Stimulated activated naive CD8-positive, alpha-beta T cell treated with anti-CD3 and anti-CD28 coated beads, Interleukin-15, amount 100 ng/mL, for 72 hours (primary cell): ENCODE measurements around the gene HPSE2.

Experiments
- ATAC-seq: fragments of 150-1000 bp; cut with Tn5 transposase; 2 replicates; pipeline ENCODE4 v1.10.0; 2021; ENCODE audit warnings: mild to moderate bottlenecking, moderate library complexity
- DNase-seq, 2 donors: peaks; one replicate each; pipeline ENCODE4 v3.0.0; 2021 to 2022
- H3K27ac Mint-ChIP-seq, 2 donors: one replicate each; pipeline ENCODE4 v1.8.0; 2022; ENCODE audit warnings: mild to moderate bottlenecking in 2 of 2, mixed read lengths in 2 of 2, moderate library complexity in 2 of 2
- H3K27me3 Mint-ChIP-seq: one replicate; pipeline ENCODE4 v1.8.0; 2022; ENCODE audit warnings: mixed read lengths
- H3K4me1 Mint-ChIP-seq: one replicate; pipeline ENCODE4 v1.8.0; 2022; ENCODE audit warnings: mild to moderate bottlenecking, mixed read lengths
- H3K4me3 Mint-ChIP-seq, 2 donors: one replicate each; pipeline ENCODE4 v1.8.0; 2022; ENCODE audit warnings: mild to moderate bottlenecking in 2 of 2, mixed read lengths in 2 of 2, moderate library complexity in 1 of 2
- H3K9me3 Mint-ChIP-seq, 2 donors: one replicate each; pipeline ENCODE4 v1.8.0; 2022; ENCODE audit warnings: mixed read lengths in 2 of 2

Gene HPSE2

GRCh38 chr10:98881789-98882188 is 353.9 kb downstream of the HPSE2 start:
- ATAC-seq (no peak), DNase-seq (no peak)
- no peaks in the 10 kb centered on the region for H3K9me3 Mint-ChIP-seq
- H3K27me3 Mint-ChIP-seq: no peaks in the 10 kb centered on the region
- no peaks in the 10 kb centered on the region for H3K4me1 Mint-ChIP-seq
- no peak overlapping the region for H3K4me3 Mint-ChIP-seq
- H3K27ac Mint-ChIP-seq: no peak overlapping the region

DNA sequence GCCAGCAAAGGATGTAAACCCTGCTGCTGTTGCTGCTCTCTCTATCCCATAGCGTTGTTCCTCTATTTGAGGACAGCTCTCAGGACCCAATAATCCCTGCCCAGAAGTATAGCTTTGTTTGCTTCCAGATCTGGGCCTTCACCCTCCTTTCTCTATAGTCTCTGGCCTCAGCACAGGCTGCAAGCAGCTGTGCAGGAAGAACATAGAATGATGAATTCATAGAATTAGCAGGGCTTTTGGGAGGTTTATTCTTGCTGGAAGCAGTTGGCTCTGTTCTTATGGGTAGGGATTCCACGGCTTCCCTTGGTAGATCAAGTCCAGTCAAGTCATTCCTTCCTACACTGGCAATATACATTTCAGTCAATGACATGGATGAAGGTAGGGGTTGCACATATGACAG is 354.7 kb downstream of the HPSE2 start:
- DNase-seq: no peak
- Mint-ChIP-seq H3K27me3 (no peaks in the 10 kb centered on the region), H3K9me3 (no peaks in the 10 kb centered on the region)

DNA sequence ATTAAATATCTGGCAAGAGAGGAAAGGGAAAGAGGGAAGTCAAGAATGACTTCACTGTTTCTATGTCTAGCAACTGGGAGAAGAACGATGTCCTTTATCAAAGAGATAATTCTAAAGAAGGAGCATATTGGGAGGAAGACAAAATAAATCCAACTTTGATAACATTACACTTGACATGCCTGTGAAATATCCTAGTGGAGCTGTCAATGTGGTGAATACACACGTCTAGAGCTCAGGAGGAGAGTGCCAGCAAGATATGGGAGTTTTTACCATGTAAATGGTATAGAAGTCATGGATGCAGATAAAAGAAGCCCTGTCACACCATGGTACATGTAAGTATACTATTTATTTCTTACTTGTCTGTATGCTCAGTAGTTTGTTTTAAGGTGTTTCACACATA is 356.7 kb downstream of the HPSE2 start:
- DNase-seq (no peak), ATAC-seq (no peak)
- Mint-ChIP-seq H3K27ac (no peak overlapping the region), H3K27me3 (peaks cover 8% of the 10 kb centered on the region), H3K4me3 (no peak overlapping the region), H3K9me3 (no peaks in the 10 kb centered on the region), H3K4me1 (no peaks in the 10 kb centered on the region)

More for the DNA sequence above, 354.7 kb downstream of the HPSE2 start:
- Mint-ChIP-seq H3K27ac (no peak overlapping the region), H3K4me1 (no peaks in the 10 kb centered on the region), H3K4me3 (no peak overlapping the region)
- no peak for ATAC-seq

DNA sequence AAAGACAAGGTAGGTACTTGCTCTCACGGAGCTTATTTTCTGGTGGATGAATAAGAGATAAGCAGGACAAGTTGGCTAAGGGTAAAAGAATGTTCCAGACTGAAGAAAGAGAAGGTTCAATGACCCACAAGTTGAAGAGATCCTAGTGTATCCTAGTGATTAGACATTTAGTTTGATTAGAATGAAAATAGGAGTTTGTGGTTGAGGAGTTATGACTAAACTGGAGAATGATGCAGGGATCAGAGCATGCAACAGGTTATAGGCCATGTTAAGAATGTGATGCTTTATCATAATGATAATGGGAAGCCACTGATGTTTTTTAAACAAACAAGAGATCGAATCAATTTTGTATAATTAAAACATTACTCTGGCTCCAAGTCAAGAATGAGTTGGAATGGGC is 357.2 kb downstream of the HPSE2 start:
- peaks cover 8% of the 10 kb centered on the region for H3K27me3 Mint-ChIP-seq
- no peak for ATAC-seq
- H3K9me3 Mint-ChIP-seq: no peaks in the 10 kb centered on the region
- H3K27ac Mint-ChIP-seq: no peak overlapping the region
- no peak overlapping the region for H3K4me3 Mint-ChIP-seq
- DNase-seq: no peak
- H3K4me1 Mint-ChIP-seq: no peaks in the 10 kb centered on the region

DNA sequence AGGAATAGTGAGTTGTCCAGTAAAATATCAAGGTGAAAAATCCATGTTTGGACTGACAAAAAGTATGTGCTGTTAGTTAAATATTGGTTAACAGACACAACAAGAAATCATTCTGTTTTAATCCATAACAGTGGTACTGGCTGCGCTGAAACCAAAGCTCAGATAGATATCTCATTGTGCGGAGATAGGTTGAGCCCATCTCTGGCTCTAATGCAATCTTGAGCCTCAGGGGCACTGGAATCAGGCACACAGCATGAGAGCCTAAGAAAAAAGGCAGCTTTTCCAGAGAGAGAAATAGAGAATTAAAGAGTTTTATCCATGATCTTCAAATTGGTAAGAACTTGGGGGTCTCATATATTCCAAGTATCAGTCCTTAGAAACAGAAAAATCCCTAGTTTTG is 373.7 kb downstream of the HPSE2 start:
- Mint-ChIP-seq H3K9me3 (peaks cover 5 to 7% of the 10 kb centered on the region in 2 donors), H3K4me3 (no peak overlapping the region), H3K27me3 (no peaks in the 10 kb centered on the region), H3K4me1 (no peaks in the 10 kb centered on the region), H3K27ac (no peak overlapping the region)
- no peak for ATAC-seq
- DNase-seq: no peak

DNA sequence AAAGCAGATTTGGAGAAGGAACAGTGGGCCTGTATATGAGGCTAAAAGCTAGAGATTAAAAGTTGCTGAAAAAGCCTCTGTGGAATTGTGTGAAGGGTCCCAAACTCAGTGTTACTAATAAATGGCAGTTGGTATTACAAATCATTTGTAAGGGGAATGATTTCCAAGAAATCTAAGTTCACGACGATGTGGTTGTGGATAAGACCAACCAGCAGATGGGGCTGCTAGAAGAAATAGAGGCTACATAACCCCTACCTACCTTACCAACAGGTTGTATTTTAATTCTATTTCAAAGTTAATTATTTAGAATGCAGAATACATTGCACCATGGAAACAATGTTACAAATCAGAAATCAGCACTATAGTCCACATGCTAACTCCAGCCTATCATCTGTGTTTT is 377.1 kb downstream of the HPSE2 start:
- Mint-ChIP-seq H3K4me3 (no peak overlapping the region), H3K27me3 (no peaks in the 10 kb centered on the region), H3K4me1 (no peaks in the 10 kb centered on the region), H3K27ac (no peak overlapping the region), H3K9me3 (no peaks in the 10 kb centered on the region)
- ATAC-seq: no peak
- no peak for DNase-seq

DNA sequence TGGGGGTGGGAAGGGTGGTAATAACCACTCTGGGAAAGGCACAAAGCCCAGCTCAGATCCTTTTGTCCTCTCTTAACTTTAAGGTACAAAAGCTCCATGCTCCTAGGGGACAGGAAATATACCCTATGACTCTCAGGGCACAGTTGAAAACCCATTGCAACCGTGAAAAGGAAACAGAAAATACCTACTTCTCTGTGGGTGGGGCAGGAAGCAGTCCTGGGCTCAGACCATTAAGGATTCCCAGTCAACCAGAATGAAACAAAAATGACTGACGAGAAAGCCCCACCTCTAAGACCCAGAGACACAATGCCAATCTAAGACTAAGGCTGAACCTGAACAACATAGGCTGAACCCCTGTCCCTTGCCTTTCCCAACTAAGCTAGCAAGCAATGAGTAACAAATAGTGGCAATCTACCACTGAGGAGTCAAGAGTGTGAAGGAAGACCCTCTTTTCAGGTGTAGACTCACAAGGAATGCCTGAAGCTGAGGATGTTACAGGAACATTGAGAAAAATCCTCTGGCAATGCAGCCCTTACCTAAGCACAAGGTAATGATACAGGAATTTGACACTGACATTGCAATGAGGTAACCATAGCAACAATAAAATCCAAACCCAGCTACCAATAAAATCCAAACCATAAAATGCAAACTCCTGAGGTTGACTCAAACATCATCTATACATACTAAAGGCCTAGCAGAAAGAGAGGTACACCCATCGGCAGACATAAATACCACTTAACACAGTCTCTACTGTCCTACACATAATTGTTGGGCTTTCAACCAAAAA is 380.1 kb downstream of the HPSE2 start:
- H3K27ac Mint-ChIP-seq: no peak overlapping the region
- no peaks in the 10 kb centered on the region for H3K9me3 Mint-ChIP-seq
- no peak overlapping the region for H3K4me3 Mint-ChIP-seq
- H3K27me3 Mint-ChIP-seq: no peaks in the 10 kb centered on the region
- H3K4me1 Mint-ChIP-seq: no peaks in the 10 kb centered on the region
- no peak for ATAC-seq
- no peak for DNase-seq

DNA sequence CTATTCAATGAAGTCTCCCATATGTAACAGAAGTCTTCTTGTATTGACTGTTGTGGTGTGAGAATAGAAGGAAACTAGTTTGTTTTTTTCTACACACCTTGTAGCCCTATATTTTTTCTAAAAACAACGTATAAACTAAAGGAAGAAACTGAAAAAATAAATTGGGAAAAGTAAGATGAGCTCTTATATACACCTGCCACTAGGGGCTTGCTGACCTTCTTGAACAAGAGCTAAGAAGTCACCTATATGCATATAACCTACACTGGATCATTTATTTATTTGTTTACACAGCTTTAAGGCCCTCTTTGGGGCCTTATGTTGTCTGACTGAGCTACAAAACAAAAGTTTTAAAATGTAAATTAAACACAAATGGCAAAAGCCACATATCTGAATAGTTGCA is 383.0 kb downstream of the HPSE2 start:
- DNase-seq: no peak
- Mint-ChIP-seq H3K27ac (no peak overlapping the region), H3K4me3 (no peak overlapping the region), H3K27me3 (no peaks in the 10 kb centered on the region), H3K4me1 (no peaks in the 10 kb centered on the region), H3K9me3 (no peaks in the 10 kb centered on the region)
- ATAC-seq: no peak

- no peak for ATAC-seq
- no peaks in the 10 kb centered on the region for H3K9me3 Mint-ChIP-seq
These were observed 387.3 kb downstream of the HPSE2 start for GRCh38 chr10:98848361-98848760.

GRCh38 chr10:98846787-98847186 is 388.9 kb downstream of the HPSE2 start:
- ATAC-seq (no peak), DNase-seq (no peak)
- H3K27me3 Mint-ChIP-seq: no peaks in the 10 kb centered on the region
- H3K9me3 Mint-ChIP-seq: no peaks in the 10 kb centered on the region
- no peak overlapping the region for H3K4me3 Mint-ChIP-seq
- no peaks in the 10 kb centered on the region for H3K4me1 Mint-ChIP-seq
- H3K27ac Mint-ChIP-seq: no peak overlapping the region

More at GRCh38 chr10:98848361-98848760, 387.3 kb downstream of the HPSE2 start:
- no peak overlapping the region for H3K4me3 Mint-ChIP-seq
- no peak overlapping the region for H3K27ac Mint-ChIP-seq
- H3K4me1 Mint-ChIP-seq: no peaks in the 10 kb centered on the region
- H3K27me3 Mint-ChIP-seq: no peaks in the 10 kb centered on the region
- no peak for DNase-seq

GRCh38 chr10:98833542-98833941 is 402.1 kb downstream of the HPSE2 start:
- DNase-seq (no peak), ATAC-seq (no peak)
- H3K4me1 Mint-ChIP-seq: no peaks in the 10 kb centered on the region
- no peak overlapping the region for H3K27ac Mint-ChIP-seq
- H3K27me3 Mint-ChIP-seq: peaks cover 5% of the 10 kb centered on the region
- no peak overlapping the region for H3K4me3 Mint-ChIP-seq
- H3K9me3 Mint-ChIP-seq: peaks cover 0 to 8% of the 10 kb centered on the region in 2 donors

DNA sequence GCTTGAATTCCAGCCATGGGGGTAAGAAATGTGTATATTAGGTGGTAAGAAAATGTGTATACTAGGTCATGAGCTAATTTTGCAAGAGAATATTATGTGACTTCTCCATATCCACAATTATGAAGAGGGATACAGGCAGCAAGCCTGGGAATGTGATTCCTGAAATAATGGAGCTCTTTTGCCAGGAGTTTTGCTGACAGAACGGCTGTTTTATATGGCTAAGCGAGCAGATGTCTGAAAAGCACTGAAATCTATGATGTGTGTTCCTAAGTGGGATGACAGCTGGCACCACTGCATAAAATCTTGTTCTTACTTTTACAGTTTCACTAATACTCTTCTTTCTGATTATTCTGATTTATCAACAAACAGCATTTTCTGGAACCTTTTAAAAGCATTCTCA is 402.9 kb downstream of the HPSE2 start:
- ATAC-seq: no peak
- Mint-ChIP-seq H3K27ac (no peak overlapping the region), H3K4me1 (no peaks in the 10 kb centered on the region), H3K27me3 (peaks cover 5% of the 10 kb centered on the region), H3K9me3 (peaks cover 0 to 12% of the 10 kb centered on the region in 2 donors), H3K4me3 (no peak overlapping the region)
- no peak for DNase-seq

DNA sequence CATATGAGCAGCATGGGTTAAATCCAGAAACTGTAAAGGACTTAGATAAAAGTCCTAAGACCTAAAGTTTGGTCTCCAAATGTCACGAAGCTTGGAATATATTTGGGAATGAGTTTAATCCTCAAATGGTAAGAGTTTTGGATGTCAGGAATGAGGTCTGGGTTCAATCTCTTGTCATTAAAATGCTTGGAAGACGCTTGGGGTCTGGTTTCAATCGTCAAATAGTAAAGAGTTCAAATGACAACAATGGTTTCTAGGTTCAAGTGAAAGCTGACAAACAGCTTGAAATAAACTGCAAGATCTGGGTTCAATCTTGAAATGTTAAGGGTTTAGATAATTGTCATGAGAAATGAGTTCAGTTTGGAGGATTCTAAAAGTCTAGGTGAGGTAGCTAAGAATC is 403.5 kb downstream of the HPSE2 start:
- H3K4me3 Mint-ChIP-seq: no peak overlapping the region
- ATAC-seq (no peak), DNase-seq (no peak)
- H3K9me3 Mint-ChIP-seq: peaks cover 0 to 12% of the 10 kb centered on the region in 2 donors
- H3K4me1 Mint-ChIP-seq: no peaks in the 10 kb centered on the region
- peaks cover 5% of the 10 kb centered on the region for H3K27me3 Mint-ChIP-seq
- no peak overlapping the region for H3K27ac Mint-ChIP-seq

- no peak overlapping the region for H3K27ac Mint-ChIP-seq
- H3K4me1 Mint-ChIP-seq: no peaks in the 10 kb centered on the region
- peaks cover 5% of the 10 kb centered on the region for H3K27me3 Mint-ChIP-seq
- H3K9me3 Mint-ChIP-seq: peaks cover 0 to 12% of the 10 kb centered on the region in 2 donors
- H3K4me3 Mint-ChIP-seq: no peak overlapping the region
- DNase-seq (no peak), ATAC-seq (no peak)
These were observed 404.3 kb downstream of the HPSE2 start for GRCh38 chr10:98831391-98831790.

DNA sequence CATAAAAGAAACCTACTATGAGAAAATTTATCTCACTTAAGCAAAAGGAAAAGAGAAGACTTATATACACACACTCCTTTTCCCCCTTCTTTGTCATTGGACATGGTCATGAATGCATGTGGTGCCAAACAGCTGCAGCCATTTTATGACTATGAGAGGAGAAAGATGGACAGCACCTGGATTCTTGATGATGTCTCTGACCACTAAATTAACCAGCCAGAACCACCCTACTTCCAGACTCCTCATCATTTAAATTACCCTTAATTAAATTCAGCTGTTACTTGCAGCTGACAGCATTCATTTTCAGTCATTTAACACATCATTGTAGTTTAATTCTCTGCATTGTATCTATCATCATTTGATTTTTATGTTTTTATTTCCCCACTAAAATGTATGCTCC is 409.9 kb downstream of the HPSE2 start:
- Mint-ChIP-seq H3K4me1 (no peaks in the 10 kb centered on the region), H3K27me3 (peaks cover 5% of the 10 kb centered on the region), H3K27ac (no peak overlapping the region), H3K4me3 (no peak overlapping the region), H3K9me3 (peaks cover 0 to 12% of the 10 kb centered on the region in 2 donors)
- DNase-seq: no peak
- ATAC-seq: no peak

GRCh38 chr10:98817396-98817795 is 418.3 kb downstream of the HPSE2 start:
- no peaks in the 10 kb centered on the region for H3K27me3 Mint-ChIP-seq
- H3K4me3 Mint-ChIP-seq: no peak overlapping the region
- DNase-seq: no peak
- H3K27ac Mint-ChIP-seq: no peak overlapping the region
- ATAC-seq: no peak
- H3K4me1 Mint-ChIP-seq: no peaks in the 10 kb centered on the region
- H3K9me3 Mint-ChIP-seq: no peaks in the 10 kb centered on the region
